ENCODE measurements around the gene TF.
A peak's percentile ranks its signal among the peaks of the same experiment; 100 is the strongest.

Gene TF

DNA sequence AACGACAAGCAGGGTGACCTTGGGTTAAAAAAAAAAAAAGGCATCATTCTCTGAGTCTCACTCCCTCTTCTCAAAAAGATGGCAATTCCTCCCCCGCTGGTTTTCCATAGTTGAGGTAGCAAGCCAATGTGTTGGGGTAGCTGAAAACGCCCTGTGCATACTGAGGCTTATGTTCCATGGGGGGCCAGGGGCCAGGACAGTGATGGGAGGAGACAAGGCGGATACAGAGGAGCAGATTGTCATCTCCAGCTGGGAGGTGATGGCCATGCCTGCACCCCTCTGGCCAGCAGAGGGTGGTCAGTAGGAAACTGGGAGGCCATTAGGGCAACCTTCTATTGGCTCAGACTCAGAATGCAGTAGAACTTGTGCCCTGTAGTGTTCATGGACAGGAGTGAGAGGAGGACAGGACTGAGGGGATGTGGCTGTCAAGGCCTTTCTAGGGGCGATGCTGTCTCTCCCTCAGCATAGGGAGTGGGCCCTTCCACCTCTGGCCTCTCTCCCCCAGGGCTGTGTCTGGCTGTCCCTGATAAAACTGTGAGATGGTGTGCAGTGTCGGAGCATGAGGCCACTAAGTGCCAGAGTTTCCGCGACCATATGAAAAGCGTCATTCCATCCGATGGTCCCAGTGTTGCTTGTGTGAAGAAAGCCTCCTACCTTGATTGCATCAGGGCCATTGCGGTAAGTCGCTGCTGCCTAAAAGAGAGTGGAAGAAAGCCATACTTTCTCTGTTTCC, 1.9 kb downstream of the TF start:
- DNase-seq = no peak

DNA sequence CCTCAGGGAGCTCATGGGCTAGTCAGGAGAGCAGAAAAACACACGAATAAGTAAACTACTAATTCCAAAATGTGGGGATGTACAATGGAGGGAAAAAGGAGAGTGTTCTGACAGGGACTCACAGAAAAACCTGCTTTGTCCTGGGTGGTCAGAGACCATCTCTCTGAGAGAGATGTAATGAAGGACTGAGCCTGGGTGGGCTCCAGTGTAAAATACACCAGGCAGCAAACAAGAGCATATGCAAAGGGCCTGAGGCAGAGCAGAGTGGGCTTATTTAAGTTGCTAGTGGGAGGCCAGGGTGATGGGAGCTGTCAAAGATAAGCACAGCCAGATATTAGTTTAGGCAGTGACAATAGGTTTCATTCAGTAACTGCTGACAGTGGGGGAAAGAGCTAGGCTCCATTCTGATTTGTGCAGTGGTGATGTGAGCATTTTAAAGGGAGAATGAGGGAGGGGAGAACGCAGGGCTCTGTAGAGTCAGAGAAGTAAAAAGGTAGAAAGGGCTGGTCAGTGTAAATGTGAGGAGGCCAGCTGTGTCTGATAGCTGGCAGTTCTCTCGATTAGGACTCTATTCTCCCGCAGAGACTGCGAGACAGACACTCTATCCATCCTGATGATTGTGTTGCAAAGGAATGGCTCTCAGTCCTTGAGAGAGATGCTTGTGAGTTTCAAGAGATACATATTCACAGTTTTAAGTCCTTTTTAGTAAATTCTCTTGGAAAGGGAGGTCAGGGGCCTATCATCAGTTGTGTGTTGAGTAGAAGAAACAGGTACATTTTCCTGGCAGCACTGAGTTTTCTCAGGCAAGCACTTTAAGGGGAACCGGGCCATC, 3.5 kb downstream of the TF start:
- DNase-seq = no peak

DNA sequence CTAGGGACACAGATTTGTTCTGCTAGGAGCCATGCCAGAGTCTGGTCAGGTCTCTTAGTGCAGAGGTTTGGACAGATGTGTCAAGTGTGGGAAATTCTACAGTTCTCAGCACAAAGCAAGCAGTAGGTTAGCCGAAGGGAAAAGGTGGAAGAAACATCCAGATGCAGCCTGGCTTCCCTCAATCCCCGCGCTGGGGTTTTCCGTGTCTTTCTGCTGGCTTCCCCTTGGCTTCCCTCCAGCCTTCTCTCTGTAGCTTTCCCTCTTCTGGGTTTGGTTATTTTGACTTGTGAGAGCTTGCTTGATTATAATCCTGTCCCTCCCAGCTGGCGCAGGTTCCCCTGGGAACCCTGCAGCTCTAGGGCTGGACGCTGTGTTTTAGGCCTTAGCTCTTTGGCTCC, 4.1 kb downstream of the TF start:
- DNase-seq = no peak

DNA sequence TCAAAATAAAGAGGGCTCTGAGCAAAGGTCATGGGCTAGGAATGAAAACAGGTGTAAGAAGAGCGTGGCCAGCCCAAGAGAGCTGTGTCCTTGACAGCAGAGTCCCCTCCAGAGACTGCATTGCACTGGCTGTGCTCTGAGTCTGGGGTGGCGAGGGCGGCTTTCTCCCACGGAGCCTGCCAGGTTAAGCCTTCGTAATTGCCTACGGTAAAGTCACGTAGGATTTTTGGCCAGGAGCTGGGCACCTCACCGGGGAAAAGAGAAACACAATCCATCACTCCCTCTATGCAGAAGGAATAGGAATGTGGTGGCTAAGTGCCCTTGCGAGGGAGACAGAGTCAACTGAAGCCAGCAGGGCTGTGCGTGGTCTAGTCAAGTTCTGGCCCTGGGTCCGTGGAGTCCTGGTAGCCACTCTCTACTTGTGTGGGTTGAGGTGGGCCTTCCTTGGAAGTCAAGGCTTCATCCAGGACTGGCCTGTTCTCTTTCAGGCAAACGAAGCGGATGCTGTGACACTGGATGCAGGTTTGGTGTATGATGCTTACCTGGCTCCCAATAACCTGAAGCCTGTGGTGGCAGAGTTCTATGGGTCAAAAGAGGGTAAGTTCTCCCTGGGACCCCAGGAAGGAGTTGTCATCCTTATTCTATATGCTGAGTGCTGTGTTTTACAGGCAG, 7.0 kb downstream of the TF start:
- DNase-seq = no peak

DNA sequence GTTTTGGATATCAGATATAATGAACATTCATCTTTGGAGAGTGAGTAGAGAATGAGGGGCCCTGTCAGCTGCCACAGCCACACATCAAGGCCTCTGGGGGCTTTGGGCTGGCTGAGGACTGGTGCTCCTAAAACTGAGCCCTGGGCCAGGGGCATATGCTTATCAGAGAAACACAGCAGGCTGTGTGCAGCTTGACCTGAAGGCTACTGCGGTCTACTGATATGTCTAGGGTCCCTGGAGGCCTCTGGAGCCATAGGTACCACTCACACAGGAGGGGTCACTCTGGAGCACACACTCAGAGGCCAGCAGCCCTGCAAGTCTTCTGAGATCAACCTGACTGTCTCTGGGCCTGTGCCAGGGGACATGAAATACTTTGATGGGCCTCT, 7.6 kb downstream of the TF start:
- no peak for DNase-seq

DNA sequence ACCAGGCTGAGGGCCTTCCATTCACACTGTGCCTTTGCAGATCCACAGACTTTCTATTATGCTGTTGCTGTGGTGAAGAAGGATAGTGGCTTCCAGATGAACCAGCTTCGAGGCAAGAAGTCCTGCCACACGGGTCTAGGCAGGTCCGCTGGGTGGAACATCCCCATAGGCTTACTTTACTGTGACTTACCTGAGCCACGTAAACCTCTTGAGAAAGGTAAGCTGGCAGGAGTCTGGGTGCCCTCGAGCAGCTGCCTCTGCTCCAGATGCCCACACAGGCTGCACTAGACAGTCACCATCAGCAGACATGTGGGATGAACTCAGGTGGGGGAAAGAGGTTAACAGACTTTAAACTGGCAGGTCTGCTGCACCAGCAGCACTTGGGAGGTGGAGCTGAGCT, 8.3 kb downstream of the TF start:
- DNase-seq = no peak

DNA sequence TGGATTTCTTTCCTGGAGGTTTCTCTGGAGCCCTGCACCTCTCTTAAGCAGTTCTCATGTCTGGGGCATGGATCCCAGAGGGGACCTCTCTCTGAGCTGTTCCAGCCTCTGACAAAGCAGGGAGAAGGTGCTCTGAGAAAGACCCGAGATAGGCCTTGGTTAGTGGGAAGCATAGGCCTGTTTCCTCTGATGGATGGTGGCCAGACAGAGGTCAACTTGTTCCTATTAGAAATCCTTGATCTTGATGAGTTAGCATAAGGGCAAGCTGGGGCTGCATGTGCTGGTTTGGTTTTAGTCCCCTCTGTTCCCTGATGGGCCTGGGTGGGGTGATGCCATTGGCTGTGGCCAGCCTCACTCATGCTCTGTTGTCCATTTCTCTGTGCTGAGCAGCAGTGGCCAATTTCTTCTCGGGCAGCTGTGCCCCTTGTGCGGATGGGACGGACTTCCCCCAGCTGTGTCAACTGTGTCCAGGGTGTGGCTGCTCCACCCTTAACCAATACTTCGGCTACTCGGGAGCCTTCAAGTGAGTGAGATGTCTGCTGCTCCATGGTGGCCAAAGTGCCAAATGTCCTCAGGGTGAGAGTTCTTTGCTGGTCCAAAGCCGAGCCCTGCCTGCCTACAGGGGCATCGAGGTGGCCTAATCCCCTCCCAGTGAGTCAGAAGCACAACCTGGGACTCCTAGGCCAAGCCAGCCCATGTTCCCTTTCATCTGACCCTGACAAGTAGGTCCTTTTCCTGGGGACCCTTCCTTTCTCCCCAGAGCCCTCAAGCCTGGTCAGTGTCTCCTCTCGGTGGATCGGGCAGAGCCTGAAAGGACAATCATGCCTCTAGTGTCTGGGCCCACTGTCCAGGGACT, 9.0 kb downstream of the TF start:
- no peak for DNase-seq

DNA sequence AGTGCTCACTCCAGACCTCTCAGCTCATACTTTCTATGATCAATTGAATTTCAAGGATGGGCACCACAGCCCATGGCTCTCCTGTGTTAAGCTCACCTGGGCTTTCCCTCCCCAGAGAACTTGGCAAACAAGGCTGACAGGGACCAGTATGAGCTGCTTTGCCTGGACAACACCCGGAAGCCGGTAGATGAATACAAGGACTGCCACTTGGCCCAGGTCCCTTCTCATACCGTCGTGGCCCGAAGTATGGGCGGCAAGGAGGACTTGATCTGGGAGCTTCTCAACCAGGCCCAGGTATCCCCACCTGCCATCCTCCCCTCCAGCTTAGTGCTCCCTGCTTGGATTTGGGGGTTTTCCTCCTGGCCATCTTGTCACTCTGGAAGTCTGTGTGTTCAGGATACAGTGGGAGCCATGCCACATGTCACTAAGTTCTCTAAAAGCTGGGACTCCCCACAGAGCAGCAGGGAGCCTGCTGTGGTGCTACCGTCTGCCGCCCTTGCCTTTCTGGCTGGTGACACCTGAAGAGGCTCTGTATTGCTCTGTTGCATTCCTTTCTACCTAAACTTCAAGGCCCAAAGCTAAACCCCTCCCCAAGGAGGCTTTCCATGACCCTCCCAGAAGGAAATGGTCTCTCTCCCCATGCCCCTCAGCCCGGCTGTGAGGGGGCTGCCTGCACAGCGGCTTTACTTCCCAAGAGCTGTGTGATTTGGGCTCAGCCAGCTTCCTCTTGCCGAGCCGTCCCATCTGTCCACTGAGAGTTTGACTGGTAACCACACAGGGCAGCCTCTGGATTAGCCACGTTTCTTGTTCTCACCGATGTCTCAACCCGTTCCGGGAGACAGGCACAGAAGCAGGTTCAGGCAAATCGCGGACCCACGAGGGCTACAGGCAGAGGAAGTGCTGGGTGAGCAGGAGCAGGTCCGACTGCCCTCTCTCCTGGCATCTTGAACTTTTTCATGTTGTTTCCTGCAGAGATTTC, 10.8 kb downstream of the TF start:
- DNase-seq = no peak

DNA sequence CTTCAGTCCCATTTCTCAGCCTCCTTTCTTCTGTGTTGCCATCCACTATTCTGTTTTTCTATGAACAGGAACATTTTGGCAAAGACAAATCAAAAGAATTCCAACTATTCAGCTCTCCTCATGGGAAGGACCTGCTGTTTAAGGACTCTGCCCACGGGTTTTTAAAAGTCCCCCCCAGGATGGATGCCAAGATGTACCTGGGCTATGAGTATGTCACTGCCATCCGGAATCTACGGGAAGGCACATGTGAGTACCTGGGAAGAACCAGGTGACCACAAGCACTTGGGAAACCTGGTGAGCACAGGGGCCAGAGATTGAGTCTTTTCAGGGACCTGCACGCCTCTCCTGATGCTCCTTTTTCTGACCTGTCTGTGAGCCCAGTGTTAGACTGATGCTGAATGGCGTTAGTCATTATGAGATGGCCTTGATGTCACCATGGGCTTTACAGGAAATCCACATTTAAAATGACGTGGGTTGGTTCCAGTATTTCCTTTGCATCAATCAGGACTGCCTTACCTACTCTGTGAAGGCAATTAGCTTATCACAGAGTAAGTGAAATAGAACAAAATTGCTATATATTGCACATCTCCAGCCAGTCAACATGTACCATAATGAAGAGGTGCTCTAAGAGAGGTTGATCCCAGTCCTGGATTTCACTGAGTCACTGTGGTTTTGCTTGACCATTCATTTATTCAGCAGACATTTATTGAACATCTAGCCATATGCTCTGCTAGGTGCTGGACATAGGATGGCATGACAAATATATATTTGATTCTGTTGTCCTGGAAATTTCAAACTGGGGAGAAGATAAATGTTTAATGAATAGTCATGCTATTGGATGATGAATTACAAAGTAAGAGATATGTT, 11.7 kb downstream of the TF start:
- no peak for DNase-seq

DNA sequence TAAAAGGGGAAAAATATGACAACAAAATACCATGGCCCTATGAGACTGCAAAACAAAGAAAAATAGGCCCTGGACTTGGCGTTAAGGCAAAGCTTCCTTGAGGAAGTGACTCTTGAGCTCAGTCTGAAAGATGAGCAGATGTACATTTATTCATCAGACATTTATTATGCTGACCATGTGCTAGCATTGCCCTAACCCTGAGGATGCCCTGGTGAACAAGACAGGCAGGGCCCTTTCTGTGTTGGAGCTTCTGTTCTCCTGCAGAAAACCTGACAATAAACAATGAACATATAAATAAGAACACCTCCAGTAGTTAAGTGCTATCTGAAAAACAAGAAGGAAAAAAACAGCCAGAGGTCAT, 12.4 kb downstream of the TF start:
- no peak for DNase-seq

DNA sequence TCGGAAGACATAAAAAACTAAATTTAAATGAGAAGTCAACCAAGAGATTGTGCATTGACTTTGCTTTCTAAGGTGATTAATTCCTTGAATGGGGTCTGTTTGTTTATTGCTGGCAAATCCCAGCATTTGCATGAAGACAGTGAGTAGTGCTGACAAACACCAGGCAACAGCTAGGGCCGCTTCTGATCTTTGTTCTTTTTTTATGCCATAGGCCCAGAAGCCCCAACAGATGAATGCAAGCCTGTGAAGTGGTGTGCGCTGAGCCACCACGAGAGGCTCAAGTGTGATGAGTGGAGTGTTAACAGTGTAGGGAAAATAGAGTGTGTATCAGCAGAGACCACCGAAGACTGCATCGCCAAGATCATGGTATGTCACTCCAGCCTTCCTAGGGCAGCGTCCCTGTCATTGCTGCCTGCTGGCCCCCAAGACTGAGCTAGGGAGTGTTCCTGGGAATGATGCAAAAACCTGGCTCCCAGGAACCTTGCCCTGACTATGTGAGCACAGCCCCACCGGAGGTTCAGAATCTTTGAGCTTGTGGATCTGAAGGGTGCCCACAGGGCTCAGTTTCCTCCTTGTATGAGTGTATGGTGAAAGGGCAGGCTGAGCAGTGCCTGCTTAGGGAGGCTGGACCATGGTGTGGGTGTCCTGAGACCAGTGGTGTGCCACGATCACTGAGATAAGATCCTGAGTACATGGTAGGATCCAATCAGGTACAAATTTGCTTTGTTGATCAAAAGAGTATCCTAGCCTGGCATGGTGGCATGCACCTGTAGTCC, 13.0 kb downstream of the TF start:
- DNase-seq = no peak

DNA sequence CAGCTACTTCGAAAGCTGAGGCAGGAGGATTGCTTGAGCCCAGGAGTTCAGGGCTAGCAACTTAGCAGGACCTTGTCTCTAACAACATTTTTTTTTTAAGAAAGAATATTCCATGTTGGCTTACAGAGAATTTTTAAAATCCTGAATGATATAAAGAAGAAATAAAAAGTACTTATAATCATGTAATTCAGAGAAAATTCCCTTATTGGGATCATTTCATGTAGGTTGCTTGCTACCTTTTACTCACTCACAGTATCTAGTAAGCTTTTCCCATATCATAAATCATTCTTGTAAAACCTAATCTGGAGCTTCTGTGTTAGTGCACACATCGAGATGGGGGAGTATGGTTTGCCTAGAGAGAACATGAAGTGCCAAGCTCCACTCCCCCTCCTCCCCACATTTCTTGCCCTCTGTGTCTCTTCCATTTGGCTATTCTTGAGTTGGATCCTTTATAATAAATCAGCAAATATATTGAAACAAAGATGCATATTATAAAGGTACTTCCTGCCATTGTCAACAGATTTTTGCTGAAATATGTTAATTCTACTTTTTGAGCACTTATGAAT, 13.6 kb downstream of the TF start:
- DNase-seq = no peak

DNA sequence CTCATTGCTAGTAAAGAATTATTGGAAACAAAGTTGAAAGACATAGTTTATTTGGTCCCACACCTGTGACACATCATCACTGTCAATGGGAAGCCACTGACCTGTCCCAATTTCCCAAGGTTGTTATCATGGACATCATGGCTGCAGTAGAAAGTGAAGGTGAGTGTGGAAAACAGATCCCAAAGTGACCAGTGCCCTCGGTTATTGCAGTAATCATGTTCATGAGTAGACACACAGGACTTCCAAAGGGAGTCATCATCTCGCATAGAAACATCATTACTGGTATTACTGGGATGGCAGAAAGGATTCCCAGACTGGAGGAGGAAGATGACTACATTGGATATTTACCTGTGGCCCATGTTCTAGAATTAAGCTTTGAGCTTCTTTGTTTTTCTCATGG, 14.7 kb downstream of the TF start:
- no peak for DNase-seq

DNA sequence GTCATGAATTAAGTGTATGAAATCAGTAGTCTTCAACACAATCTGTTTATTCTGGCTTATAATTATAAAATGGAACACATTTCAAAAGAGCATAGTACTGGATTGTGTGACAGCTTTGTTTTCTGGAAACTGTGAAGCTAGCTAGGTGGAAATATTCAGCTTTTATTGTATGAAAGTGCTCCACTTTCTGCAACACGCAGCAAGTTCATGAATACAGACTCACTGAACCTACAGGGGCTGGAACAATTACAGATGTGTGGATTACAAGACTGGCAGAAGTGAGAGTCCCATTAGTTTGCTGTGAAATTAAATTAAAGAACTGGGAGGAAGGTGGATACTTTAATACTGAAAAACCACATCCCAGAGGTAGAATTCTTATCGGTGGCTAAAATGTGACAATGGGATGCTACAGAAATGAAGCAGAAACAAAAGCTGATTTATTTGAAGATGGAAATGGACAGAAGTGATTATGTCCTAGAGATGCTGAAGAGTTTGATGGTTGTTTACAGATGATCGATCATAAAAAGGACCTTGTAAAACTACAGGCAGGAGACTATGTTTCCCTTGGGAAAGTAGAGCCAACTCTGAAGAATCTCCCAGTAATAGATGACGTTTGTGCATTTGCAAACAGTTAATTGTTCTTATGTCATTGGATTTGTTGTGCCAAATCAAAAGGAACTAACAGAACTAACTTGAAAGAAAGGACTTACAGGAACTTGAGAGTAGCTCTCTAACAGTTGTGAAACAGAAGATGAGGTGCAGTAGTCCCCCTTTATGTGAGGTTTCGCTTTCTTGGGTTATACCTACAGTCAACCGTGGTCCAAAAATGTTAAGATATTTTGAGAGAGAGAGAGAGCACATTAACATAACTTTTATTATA, 15.7 kb downstream of the TF start:
- no peak for DNase-seq

DNA sequence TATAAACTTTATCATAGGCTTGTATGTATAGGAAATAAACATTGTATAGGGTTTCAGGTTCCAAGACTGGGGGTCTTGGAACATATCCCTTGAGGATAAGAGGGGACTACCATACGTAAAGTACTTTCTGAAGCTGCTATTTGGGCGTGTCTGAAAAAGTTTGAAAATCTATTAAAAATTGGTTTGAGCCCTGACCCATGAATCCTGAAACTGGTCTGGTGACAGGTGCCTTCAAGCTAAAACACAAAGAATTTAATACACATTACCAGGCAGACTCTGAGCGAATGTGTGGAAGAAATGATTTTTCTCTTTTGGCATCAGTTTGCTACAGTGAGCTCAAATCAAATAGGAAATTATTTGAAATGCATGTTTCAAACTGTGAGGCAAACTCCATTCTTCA, 16.3 kb downstream of the TF start:
- DNase-seq = no peak

DNA sequence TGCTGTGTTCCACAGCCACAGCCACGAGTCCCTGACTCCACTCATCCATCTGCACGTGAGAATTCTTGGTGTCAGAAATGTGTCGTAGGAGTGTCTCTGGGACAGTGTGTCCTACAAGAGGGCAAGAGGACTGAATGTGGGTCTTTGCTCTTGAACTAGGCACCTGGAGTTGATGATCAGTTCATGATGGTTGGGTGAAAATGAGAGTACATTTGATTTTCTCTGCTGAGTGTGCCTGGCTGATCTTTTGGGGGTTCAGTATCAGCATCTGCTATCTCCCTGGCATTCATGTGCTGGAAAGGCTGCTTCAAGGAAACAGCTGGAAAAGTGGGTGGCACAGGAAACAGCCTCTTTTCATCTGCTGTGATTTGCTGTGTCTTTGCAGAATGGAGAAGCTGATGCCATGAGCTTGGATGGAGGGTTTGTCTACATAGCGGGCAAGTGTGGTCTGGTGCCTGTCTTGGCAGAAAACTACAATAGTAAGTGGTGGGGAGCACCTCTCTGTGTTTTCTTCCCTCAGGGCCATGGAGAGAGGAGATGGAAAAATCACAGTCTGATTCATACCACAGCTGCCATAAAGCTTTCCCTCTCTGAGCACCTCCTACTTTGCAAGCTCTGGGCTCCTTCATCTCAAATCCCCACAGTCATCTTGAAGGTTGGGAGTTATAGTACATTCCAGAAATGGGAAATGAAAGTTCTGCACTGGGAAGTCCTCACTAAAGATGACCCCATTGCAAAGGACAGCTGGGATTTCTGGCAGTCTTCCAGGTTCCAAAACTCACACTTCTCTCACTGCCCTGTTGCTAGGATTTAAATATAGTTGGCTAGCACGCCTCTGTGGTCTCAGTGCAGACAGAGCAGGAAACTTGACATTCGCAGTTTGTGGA, 17.8 kb downstream of the TF start:
- DNase-seq = peak in 1 of 2 donors; percentile 11

DNA sequence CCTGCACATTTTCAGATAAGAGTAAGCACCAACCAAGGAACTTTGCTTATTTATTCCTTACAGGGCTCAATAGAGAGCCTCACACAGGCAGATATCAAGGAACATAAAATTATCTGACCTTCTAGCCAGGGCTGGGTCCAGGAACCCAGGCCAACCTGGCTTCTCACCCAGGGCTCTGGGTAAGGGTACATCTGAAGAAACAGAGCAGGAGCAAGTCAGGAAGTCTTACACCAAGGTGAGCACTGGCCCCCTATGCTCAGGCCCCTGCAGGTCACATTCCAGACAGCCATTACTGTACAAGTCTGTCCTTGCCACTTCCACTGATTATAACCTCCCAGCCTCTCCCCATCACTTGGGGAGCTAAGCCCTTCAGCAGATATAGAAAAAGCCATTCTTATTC, 19.1 kb downstream of the TF start:
- DNase-seq = no peak

Measured in inflammatory macrophage (primary cell).